ENCODE measurements around the gene BCL11A.

The BCL11A gene

GRCh38 chr2:60553495-60554073 is at the start of gene BCL11A:
TSS of gene BCL11A (minus strand) at chr2:60553654. CDS start at chr2:60553270, 384 bp downstream.
- DNase-seq = no peak

GRCh38 chr2:60602828-60603532 is 49.5 kb upstream of the BCL11A start:
- DNase-seq = no peak

- DNase-seq = no peak
Measured at GRCh38 chr2:60602388-60602787, 48.9 kb upstream of the BCL11A start.

- DNase-seq = no peak
Measured at GRCh38 chr2:60598271-60598670, 44.8 kb upstream of the BCL11A start.

- DNase-seq = no peak
Measured at GRCh38 chr2:60597346-60597745, 43.9 kb upstream of the BCL11A start.

- DNase-seq = no peak
Measured at GRCh38 chr2:60596411-60596810, 43.0 kb upstream of the BCL11A start.

GRCh38 chr2:60595953-60596352 is 42.5 kb upstream of the BCL11A start:
- DNase-seq = no peak

- DNase-seq = no peak
Measured at GRCh38 chr2:60589104-60589503, 35.6 kb upstream of the BCL11A start.

GRCh38 chr2:60586081-60586480 is 32.6 kb upstream of the BCL11A start:
- DNase-seq = no peak

GRCh38 chr2:60585276-60585675 is 31.8 kb upstream of the BCL11A start:
- no peak for DNase-seq

GRCh38 chr2:60583604-60584003 is 30.1 kb upstream of the BCL11A start:
- DNase-seq = no peak

- peak; percentile 17 to 67 (median 42) for DNase-seq
Measured at GRCh38 chr2:60581433-60582282, 28.2 kb upstream of the BCL11A start.

GRCh38 chr2:60577682-60578283 is 24.3 kb upstream of the BCL11A start:
- DNase-seq = no peak

- DNase-seq = no peak
Measured at GRCh38 chr2:60573251-60573650, 19.8 kb upstream of the BCL11A start.

GRCh38 chr2:60570251-60570650 is 16.8 kb upstream of the BCL11A start:
- no peak for DNase-seq

GRCh38 chr2:60569680-60570111 is 16.2 kb upstream of the BCL11A start:
- no peak for DNase-seq

- no peak for DNase-seq
Measured at GRCh38 chr2:60567919-60568768, 14.7 kb upstream of the BCL11A start.

- DNase-seq = no peak
Measured at GRCh38 chr2:60567096-60567495, 13.6 kb upstream of the BCL11A start.

- no peak for DNase-seq
Measured at GRCh38 chr2:60565472-60565871, 12.0 kb upstream of the BCL11A start.

GRCh38 chr2:60560734-60561644 is 7.5 kb upstream of the BCL11A start:
- DNase-seq = peak in 2 of 6 experiments; percentile 21 to 40

GRCh38 chr2:60559880-60560279 is 6.4 kb upstream of the BCL11A start:
- DNase-seq = no peak

Measured in stimulated activated naive CD4-positive, alpha-beta T cell (primary cell).